ENCODE results near the gene ZSCAN31. TPM values are rescaled to one million over a fixed set of nuclear protein-coding genes. Genes with fewer than 3 reads are reported as not detected.

Gene ZSCAN31
- total and polyA plus RNA-seq, 2 of the 8 experiments (the other 6 are each of a cell fraction or from before 2014, with no cell fraction given): 1.9 to 7.0 TPM

GRCh38 chr6:28347119-28347518 is 11.2 kb upstream of the ZSCAN31 start (continued):
- TF ChIP-seq CHD7 (IDR thresholded peaks at IDR 0.05; ENCODE audit: insufficient replicate concordance, low read length) (no peak), EZH2 (IDR thresholded peaks at IDR 0.05; ENCODE audit: low read depth, low read length, severe bottlenecking) (no peak), CBX5 (IDR thresholded peaks at IDR 0.05; ENCODE audit: low read depth, low read length) (no peak)

Measured in H1 (cell line).